H1 (cell line): Measurements from ENCODE around the gene CTNND2. TPM values are rescaled to one million over a fixed set of nuclear protein-coding genes. Genes with fewer than 3 reads are reported as not detected.

ENCODE experiments used
- ASH2L ChIP-seq: fragments of 200-600, 300-600 bp; sonication (generic); IDR thresholded peaks from one replicate; pipeline ENCODE4 v1.7.1; 2017; ENCODE audit warnings: low read length
- BACH1 ChIP-seq: IDR thresholded peaks from 2 replicates; pipeline ENCODE4 v1.6.1; 2012; ENCODE audit warnings: low read length, improper control_type of control experiment
- CHD1 ChIP-seq: IDR thresholded peaks from 2 replicates; pipeline ENCODE4 v1.6.1; 2012; ENCODE audit warnings: low read depth, low read length, improper control_type of control experiment
- CHD7 ChIP-seq: fragments of 300-600 bp; sonication (generic); IDR thresholded peaks from 2 replicates; pipeline ENCODE4 v1.7.1; 2012; ENCODE audit warnings: low read length, moderate library complexity, mild to moderate bottlenecking, inconsistent platforms; ENCODE audit not compliant: insufficient replicate concordance
- GTF2F1 ChIP-seq: IDR thresholded peaks from 2 replicates; pipeline ENCODE4 v1.6.1; 2012; ENCODE audit warnings: low read depth, low read length, improper control_type of control experiment, borderline replicate concordance
- KDM4A ChIP-seq: IDR thresholded peaks from one replicate; pipeline ENCODE4 v1.7.1; 2012; ENCODE audit warnings: low read depth, mild to moderate bottlenecking, moderate library complexity, low read length, inconsistent platforms; ENCODE audit not compliant: severe bottlenecking
- SIN3A ChIP-seq, 2 experiments: IDR thresholded peaks in 1 of 2; conservative IDR thresholded peaks in 1 of 2; 2 replicates each; pipeline ENCODE4 v1.6.1; 2011 to 2012; ENCODE audit warnings: low read length in 2 of 2, improper control_type of control experiment in 1 of 2, low read depth in 1 of 2, mild to moderate bottlenecking in 1 of 2
- TBP ChIP-seq: IDR thresholded peaks from 2 replicates; pipeline ENCODE4 v1.6.1; 2011; ENCODE audit warnings: low read depth, low read length, improper control_type of control experiment
- YY1 ChIP-seq: IDR thresholded peaks from 2 replicates; pipeline ENCODE4 v1.6.1; 2011; ENCODE audit warnings: low read depth, mild to moderate bottlenecking, low read length
- polyA plus RNA-seq, 7 experiments: library from polyadenylated mRNA; depleted of rRNA in 3 of 7; stranded (reverse) in 5 of 7; unstranded in 2 of 7; fragments of >200 nt in 5 of 7; fragments of 200-250 nt in 2 of 7; gene quantifications; 1 replicate in 5 of 7; 2 replicates in 1 of 7; 4 replicates in 1 of 7; pipeline versions ENCODE4 v1.2.1 to v1.2.3, GENCODE V29; 2011 to 2013; ENCODE audit warnings: missing spikeins in 2 of 7, mixed read lengths in 2 of 7
- total RNA-seq: library from RNA; stranded (reverse); fragmentation: NEBNext Ultra II Directional; extraction: Animal tissue kit (Norgen Biotek cat#: 25700); gene quantifications from 2 replicates; pipeline ENCODE4 v1.2.1, GENCODE V29; 2021

Gene CTNND2
- total and polyA plus RNA-seq, 2 of the 8 experiments (the other 6 are each of a cell fraction or from before 2014, with no cell fraction given): 7.4 to 14.2 TPM

GRCh38 chr5:11306365-11306764 is 597.9 kb downstream of the CTNND2 start (continued):
- no peak for TF ChIP-seq CHD7
- no peak for TF ChIP-seq ASH2L
- TF ChIP-seq SIN3A (conservative IDR thresholded peaks at IDR 0.05 in 1 of 2, IDR thresholded peaks at IDR 0.05 in 1 of 2; ENCODE audit: low read depth in 1 of 2, low read length in 2 of 2): no peak
- no peak for TF ChIP-seq BACH1
- TF ChIP-seq KDM4A: no peak
- TF ChIP-seq GTF2F1: no peak
- TF ChIP-seq CHD1: no peak
- no peak for TF ChIP-seq TBP
- no peak for TF ChIP-seq YY1
